ENCODE measurements around the gene WASHC3.

GRCh38 chr12:102031852-102032251 is 29.9 kb downstream of the WASHC3 start:
- no peak for TF ChIP-seq CTCF (IDR thresholded peaks at IDR 0.05)
- no peak for TF ChIP-seq EZH2 (IDR thresholded peaks at IDR 0.05)
- TF ChIP-seq EZH2phosphoT487 (IDR thresholded peaks at IDR 0.05): no peak
